GM21737 (cell line): Measurements from ENCODE around the gene FBXO42.
"Not testable (repeated sequence)": the region's sequence is repeated elsewhere in the genome, so short reads cannot be mapped to it uniquely, and the experiment has no call there.

ENCODE experiments used
- ATAC-seq: cut with Tn5 transposase; IDR thresholded peaks from one replicate; pipeline ENCODE4 v1.9.1; 2021; ENCODE audit warnings: mild to moderate bottlenecking, moderate library complexity; ENCODE audit not compliant: unreplicated experiment

Gene FBXO42

DNA sequence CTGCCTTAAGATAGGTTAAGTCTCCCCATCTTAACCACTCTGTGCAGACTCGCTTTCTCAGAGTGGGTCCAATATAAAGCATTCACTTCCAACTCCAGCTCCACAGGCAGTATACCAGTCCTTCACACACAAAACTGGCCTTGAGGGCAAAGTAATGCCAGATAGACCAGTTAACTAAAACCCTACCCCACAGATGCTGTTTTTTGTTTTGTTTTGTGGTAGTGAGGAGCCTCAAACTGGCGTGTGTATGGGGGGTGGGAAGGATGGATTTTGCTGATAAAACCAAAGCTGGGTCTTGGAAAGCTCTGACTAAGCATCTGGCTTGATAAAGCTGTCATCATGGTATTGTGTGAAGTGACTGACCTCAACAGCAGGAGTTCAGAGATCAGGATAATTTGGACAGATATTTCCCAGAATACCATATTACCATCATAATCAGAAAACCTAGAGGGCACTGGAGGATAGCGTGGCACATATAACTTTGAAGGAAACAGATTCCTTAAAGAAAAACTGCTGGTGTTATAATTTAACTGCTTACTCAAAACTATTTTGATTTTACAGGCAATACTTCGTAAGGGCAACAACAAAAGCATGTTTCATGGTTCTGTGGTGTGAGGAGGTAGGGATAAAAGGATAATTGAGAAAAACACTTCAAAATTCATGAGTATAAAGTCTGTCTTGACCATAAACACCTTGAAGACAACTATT lies 85.7 kb downstream of the FBXO42 start:
- ATAC-seq: no peak

DNA sequence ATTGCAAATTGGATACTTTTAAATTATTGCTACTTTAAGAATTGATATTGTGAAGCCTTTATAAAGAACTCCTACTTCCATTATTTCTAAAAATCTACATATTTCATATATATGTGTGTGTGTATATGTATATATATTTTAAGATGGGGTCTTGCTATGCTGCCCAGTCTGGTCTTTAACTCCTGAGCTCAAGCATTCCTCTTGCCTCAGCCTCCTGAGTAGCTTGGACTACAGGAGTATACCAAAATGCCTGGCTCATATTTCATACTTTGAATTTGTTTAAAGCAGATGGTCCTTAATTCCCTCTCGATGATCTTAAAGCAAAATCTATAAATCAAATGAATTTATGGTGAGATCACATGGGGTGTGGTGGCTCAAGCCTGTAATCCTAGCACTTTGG lies 90.2 kb downstream of the FBXO42 start:
- no peak for ATAC-seq

DNA sequence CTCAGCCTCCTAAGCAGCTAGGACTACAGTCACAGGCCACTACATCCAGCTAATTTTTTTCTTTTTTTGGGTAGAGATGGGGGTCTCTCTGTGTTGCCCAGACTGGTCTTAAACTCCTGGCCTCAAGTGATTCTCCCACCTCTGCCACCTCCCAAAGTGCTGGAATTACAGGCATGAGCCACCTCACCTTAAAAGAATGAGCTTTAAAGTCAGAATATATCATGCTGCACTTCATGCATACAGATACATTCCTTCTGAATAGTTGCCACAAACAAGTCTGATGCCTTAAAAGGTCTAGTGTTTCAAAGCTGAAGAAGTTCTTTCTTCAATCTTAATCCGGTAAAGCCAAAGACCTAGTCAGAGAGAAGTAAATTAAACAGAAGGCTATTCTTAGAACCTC lies 91.5 kb downstream of the FBXO42 start:
- ATAC-seq: no peak

DNA sequence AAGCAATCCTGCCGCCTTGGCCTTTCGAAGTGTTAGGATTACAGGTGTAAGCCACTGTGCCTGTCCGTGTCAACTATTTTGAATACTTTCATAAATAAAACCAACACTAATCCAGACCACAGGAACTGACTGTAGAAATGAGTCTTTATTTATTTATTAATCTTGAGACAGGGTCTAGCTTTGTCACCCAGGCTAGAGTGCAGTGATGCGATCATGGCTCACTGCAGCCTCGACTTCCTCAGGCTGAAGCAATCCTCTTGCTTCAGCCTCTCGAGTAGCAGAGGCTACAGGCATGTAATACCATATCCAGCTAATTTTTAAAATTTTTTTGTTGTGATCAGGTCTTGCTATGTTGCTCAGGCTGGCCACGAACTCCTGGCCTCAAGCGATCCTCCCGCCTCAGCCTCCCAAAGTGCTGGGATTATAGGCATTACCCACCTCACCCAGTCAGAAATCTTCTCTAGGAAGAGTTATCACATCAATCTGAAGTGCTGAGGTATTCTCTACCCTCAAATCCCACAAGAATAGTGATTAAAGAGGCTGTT lies 93.6 kb downstream of the FBXO42 start:
- ATAC-seq: no peak

DNA sequence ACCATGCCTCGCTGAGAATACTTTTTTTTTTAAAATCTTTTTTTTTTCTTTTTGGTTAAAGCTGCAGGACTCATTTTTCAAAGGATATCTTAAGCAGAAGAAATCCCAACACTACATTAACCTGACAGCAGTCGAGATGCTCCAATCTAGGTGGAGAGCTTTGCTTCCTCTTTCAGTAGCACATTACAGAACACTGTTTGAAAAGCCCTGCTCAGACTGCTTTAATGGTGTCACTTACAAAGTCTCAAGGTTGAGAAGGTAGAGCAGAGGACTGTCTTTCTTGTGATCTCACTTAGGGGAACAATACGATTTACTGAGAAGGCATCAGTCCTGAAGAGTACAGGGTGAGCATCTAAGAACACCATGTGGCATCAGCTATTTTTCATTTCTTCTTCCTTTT lies 94.3 kb downstream of the FBXO42 start:
- no peak for ATAC-seq

DNA sequence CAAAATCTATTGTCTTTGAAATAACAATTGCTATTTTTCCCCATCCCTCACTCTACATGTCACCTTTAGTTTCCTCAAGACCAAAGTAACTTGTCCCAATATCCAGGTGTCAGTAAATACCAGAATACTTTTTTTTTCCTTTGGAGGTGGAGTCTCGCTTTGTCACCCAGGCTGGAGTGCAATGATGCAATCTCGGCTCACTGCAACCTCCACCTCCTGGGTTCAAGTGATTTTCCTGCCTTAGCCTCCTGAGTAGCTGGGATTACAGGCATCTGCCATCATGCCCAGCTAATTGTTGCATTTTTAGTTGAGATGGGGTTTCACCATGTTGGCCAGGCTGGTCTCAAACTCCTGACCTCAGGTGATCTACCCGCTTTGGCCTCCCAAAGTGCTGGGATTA lies 94.7 kb downstream of the FBXO42 start:
- not testable (repeated sequence) for ATAC-seq

DNA sequence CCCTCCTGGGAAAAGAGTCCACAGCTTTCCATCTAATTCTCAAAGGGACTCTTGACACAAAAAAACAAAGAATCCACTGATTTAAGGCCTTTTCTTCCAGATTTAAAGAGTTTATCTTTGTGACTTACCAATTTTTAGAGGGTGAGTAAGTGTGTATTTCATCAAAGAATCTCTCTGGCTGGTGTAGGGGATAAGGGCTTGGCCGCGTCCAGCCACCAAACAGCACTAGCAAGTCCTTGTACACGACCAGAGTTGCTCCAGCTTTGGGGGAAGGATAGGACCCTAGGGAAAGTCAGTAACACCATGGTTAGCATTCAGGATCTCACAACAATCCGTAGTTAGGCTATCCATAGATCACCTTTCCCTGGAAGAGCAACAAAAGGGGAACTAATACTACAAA lies 95.8 kb downstream of the FBXO42 start:
- ATAC-seq: no peak

DNA sequence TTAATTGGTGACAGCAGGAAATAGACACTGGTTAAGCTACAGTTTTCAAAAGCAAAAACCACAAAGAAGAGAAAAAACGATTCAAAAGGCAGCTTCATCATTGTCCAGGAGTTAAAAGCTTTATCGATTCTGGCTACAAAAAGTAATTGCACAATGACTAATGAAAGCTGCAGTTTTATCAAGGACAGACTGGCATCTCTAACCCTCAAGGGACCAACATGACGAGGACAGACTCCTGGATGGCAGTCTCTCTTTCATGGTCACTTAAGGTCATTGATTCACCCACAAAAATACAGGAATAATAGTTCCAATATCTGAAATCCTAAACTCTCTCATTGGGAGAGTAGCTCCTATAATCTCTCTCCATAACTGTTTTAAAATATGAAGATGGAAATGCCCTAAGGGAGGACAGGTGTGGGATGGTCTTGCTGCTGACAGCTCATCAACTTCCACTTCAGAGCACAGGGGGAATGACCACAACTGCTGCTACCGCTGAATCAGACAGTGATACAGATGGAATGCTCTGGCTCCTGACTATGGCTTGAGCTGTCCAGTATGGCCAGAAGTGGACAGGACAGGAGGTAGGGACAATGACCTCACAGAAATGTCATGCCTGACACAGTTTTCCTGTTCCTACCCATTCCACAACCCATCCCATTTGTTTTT lies 97.9 kb downstream of the FBXO42 start:
- no peak for ATAC-seq

DNA sequence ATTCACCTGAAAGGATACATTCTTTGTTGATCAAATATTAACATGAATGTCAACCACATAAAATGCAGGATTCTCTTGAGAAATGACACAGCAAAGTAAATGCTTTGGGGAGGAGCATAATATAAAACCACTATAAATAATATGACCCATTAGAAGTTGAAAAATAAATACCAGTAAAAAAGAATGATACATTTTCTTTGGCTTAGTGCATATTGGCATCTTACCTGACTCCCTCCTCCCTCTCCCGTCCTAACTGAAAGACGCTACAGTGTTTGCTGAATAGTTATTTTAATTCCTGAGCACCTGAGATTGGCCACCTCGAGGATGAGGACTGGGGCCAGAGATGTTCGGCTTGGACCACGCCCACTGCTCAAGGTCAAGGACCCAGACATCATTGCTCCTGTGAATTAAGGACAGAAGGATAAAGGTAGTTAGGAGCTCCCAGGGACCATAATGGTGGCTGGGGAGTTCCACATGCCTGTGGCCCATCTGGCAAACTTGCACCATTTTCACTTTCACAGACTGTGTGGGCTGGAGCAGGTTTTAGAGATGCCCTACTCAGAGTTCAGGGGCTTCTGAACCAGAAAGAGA lies 98.9 kb downstream of the FBXO42 start:
- ATAC-seq: no peak

DNA sequence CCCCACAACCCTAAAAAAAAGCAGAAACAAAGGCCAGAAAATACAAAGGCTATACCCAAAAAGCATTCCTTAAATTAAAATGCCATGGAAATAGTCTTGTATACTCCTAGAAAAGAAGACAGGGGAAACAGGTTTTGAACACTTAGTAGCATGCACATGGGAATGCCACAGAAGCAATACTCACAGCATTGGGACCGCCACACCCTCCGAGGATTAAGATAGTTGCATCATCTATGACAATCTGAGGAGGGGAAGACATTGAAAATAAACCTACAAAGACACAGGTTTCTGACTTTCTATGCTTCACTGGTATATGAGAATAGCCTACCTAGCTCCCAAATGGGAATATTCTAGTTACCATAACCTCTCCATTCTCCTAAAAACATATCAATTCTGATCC lies 99.4 kb downstream of the FBXO42 start:
- no peak for ATAC-seq

DNA sequence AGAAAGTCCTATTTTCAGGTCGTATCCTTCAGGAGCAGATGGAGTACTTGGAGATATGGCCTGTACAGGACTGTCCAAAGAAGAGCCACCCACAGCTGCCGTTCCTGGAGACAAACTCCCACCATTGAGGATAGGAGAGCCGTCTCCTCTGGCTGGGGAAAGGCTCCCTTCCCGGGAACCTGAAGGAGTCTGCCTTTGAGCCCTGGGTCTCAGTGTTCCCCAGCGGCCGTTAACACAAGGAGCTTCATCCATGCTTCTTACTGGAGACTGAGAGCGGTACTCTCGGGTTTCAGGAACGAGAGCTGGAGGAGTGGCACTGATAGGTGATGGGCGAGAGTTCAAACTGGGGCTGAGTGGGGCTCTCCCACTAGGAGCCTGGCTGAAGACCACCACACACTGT lies 100.9 kb downstream of the FBXO42 start:
- ATAC-seq: no peak

DNA sequence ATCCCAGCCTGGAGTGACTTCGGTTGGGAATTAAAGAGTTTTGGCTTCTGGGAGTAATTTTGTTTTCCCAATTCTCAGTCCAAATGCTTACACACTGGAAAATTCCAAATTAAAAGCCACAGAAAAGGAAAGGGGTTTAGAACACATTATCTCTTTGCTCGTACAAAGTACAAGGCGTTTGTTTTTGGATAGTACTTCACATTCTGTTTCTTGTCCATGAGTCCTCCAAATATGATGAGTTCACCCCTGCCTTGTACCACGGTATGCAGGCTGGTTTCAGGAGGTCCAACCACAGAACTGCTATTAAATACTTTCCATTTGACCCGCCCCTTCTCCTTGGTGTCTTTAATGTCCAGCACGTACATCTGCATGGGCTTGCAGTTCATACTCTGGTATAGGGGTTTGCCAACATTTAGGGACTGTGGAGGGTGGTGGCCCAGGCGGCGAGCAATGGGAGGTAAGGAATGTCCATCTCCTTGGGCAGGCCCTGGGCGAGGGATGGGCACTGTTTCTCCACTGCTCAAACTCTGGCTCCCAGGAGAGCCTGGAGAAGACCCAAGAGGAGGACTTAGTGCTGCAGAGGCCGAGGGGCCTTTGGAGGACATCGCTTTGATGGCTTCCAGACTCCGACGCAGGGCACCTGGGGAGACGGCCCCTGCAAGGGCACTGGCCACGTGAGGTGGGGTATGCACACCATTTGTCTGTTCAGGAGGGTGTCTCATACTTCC lies 101.6 kb downstream of the FBXO42 start:
- no peak for ATAC-seq

DNA sequence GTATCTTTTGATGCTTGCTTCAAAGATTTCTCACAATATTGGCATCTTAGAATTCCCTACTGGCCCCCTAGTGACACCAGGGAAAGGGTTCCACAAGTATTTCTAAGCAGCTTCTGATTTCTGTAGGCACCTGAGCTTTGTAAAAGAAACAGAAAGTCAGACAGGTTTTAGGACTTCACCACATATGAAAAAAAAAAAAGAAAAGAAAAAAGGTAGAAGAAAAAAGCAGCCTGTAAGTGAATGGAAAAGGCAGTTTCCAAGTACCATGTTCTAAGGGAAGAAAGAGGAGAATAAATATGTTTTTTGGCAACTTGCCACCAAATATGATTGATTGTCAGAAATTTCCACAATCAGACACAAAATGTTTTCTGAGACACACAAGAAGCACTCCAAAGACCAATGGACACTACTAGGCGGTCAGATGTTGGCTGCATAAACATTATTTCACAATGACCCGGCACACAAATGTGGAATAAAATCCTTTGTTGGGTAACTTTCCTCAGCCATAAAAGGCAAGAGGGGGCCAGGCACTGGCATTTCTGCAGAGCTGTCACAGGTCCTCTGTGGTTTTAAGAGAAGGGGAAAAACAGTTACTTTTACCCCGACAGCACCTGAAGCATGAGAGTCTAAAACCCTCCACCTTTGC lies 102.6 kb downstream of the FBXO42 start:
- ATAC-seq: no peak

DNA sequence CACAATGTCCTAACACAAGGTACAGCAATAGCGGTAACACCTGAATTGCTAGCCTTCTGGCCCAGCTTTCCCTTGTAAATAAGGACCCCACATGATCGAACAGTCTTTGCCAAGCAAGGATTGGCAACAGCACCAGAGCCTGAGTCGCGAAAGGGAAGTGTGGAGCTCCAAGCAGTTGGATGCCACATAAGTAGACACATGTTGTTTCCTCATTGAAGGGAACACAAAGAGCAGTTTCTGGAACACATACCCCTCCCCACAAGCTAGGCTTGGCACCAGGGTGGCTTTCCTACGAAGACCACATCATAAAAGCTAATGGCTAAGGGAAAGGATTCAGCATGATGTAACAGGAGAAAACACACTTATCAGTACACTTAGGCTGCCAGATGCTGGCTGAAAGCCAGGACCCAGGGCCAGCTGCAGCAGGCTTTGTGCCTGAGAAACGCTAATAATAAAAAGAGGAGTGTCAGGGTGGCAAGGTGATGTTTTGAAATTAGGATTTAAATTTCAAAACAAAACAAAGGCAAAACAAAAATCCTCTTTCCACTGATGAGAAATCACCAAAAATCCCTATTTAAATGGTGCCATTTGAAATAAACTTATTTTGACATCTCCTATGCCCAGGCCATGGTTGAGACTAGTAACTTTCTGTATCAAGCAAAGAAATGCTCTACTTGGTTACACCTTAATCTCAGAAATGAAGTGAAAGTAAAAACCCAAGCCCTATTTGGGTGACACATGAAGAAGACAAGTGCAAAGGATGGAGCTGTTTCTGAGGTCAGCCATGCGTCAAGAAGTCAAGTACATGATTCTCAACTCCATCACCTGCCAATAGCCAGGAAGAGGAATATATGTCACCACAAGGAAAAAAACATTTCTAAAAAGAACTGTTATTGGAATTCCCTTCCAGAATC lies 103.4 kb downstream of the FBXO42 start:
- no peak for ATAC-seq

DNA sequence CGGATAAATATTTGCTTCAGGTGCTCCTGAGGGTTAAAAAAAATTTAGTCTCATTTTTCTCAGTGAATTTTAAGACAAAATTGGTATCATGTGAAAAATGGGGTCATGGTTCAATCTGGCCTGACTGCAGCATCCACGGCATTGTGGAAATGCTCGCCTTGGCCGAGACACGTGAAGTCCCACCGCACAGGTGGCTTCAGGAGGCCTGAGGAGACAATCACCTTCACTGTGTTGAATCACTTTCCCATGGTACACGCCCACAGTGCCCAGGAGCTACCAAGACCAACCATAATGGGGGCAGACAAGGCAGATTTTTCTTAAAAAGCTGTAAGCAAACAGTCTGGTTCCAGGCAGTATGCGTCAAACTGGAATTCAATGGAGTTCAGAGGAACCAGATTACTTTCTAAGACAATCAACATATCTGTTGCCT lies 104.3 kb downstream of the FBXO42 start:
- no peak for ATAC-seq

DNA sequence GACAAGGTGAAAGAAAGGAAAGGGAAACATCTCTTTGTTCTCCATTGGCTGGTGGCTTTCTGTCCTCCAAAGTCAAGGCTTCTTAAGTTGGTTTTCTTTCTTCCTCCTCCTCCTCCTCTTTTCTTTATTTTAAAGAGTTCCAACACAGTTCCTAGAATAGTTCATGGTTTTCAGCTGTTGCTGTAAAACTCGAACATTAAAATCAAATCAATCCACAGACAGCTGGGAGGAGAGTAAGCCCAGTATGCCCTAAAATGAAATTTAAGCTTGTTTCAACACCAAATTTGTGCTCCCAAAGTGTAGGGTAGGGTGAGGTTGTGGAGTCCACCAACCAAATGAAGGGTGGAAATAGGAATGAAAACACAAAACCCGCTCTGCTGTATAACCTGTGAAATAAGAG lies 104.8 kb downstream of the FBXO42 start:
- ATAC-seq: no peak

DNA sequence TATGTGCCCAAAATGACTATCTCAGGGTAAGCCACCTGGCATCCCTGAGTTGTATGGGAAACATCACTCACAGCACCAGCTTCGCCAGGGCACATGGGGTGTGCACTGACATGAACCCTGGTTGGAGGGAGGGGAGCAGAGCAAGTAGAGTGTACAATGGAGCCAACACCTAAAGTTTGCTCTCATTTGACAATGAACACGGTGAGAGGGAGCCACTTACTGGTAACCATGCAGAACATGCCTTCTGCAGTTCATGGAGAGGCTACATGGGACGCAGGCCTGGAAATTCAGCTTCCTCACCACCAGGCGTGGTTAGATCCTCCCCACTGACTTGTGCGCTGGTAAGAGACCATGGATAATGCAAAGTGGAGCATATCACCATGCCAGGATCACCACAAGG lies 105.3 kb downstream of the FBXO42 start:
- ATAC-seq: no peak

DNA sequence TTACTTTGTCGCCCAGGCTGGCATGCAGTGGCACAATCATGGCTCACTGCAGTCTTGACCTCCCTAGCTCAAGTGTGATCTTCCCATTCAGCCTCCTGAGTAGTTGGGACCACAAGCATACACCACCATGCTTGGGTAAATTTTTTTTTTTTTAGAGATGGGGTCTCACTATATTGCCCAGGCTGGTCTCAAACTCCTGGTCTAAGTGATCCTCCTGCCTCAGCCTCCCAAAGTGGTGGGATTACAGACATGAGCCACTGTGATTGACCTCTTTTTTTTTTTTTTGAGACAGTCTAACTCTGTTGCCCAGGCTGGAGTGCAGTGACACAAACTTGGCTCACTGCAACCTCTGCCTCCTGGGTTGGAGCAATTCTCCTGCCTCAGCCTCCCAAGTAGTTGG lies 106.0 kb downstream of the FBXO42 start:
- ATAC-seq: not testable (repeated sequence)

DNA sequence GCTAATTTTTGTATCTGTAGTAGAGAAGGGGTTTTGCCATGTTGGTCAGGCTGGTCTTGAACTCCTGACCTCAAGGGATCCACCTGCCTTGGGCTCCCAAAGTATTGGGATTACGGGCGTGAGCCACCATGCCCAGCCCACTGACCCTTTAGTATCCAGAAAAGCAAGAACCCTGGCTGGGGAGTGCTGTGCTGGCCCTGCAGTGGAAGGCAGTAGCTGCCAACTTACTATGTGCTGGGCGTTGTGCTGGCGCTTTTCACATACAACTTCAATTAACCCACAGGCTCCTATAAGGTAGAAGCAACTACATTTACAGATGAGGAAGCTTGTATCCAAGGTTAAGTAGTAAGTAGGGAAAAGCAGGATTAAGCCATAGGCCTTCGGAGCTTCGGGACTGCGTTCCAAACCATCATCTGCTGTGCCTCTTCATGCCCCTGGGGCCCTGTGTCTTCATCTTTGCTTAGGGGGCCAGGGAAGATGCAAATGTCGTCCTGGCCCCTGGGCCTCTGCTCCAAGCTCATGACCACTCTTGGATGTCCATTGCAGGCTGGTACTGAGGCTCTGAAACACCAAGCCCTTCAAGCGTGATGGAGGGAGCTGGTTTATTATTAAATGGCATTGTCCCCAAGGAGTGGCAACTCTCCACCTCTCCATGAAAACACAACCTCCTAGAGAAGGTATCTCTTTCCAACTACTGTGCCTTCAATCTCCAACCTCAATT lies 106.6 kb downstream of the FBXO42 start:
- no peak for ATAC-seq
